GM12878 (cell line): ENCODE measurements around the gene NUP62. TPM values are rescaled to one million over a fixed set of nuclear protein-coding genes. Genes with fewer than 3 reads are reported as not detected.

Experiments used
- ATAC-seq: fragments of 200-7000 bp; cut with Tn5 transposase; 3 replicates; pipeline ENCODE4 v1.9.1; 2020; ENCODE audit warnings: mild to moderate bottlenecking, moderate library complexity
- BruUV-seq: library from RNA; stranded (reverse); fragments of 400-500 nt; replicated peaks from 2 replicates; lab custom pipeline; 2021; lab: Mats Ljungman, UMichigan
- CTCF ChIA-PET: fragments of 300-600 bp; sonication (Branson Sonifier 250); formaldehyde crosslinking; extraction: SDS; loops from one replicate; lab custom pipeline; 2021; ENCODE audit warnings: inconsistent platforms; lab: Yijun Ruan, JAX
- POLR2A ChIA-PET: fragments of 350-600 bp; formaldehyde crosslinking; extraction: SDS; loops from one replicate; lab custom pipeline; 2021; ENCODE audit warnings: inconsistent platforms; lab: Charles Lee
- RAD21 ChIA-PET: fragments of 300-600 bp; sonication (Branson Sonifier 250); formaldehyde crosslinking; loops from one replicate; lab custom pipeline; 2023; ENCODE audit warnings: antibody characterized with exemption; ENCODE audit not compliant: unreplicated experiment; lab: Charles Lee
- SMC1A ChIA-PET: fragments of 300-600 bp; sonication (Branson Sonifier 250); formaldehyde crosslinking; loops from one replicate; lab custom pipeline; 2023; ENCODE audit not compliant: unreplicated experiment, uncharacterized antibody; lab: Charles Lee
- DNase-seq: peaks from one replicate; pipeline ENCODE4 v3.0.0-alpha.2; 2011; ENCODE audit warnings: low read depth, low spot score
- FAIRE-seq: peaks from 3 replicates; lab custom pipeline; 2011; peaks lifted over from hg19 to GRCh38; lab: Jason Lieb, UNC
- H2AFZ ChIP-seq: 2 replicates; pipeline ENCODE4 v1.6.0; 2011; ENCODE audit warnings: low read depth, low read length, control low read depth; ENCODE audit not compliant: control insufficient read depth
- H3K27ac ChIP-seq: 2 replicates; pipeline ENCODE4 v1.5.1; 2011; ENCODE audit warnings: control low read depth; ENCODE audit not compliant: control insufficient read depth, insufficient read depth
- H3K27me3 ChIP-seq, 2 experiments: replicated peaks in 1 of 2; 2 replicates each; pipeline versions ENCODE4 v1.6.0 to v1.6.1; 2011; ENCODE audit warnings: low read length in 1 of 2; ENCODE audit not compliant: control insufficient read depth in 2 of 2, insufficient read depth in 2 of 2
- H3K36me3 ChIP-seq, 2 experiments: 2 replicates each; pipeline ENCODE4 v1.5.1; 2011; ENCODE audit warnings: low read length in 1 of 2; ENCODE audit not compliant: control insufficient read depth in 2 of 2, insufficient read depth in 2 of 2
- H3K4me1 ChIP-seq: 2 replicates; pipeline ENCODE4 v1.6.1; 2011; ENCODE audit warnings: mild to moderate bottlenecking, low read length, moderate library complexity, mixed read lengths; ENCODE audit not compliant: control insufficient read depth, insufficient read depth
- H3K4me2 ChIP-seq: 2 replicates; pipeline ENCODE4 v1.6.0; 2011; ENCODE audit warnings: control low read depth; ENCODE audit not compliant: control insufficient read depth, insufficient read depth
- H3K4me3 ChIP-seq: fragments of 200-600 bp; sonication (generic); 2 replicates; pipeline ENCODE4 v1.5.1; 2016
- H3K79me2 ChIP-seq: 2 replicates; pipeline ENCODE4 v1.6.0; 2011; ENCODE audit warnings: low read length; ENCODE audit not compliant: control insufficient read depth, insufficient read depth
- H3K9ac ChIP-seq: 2 replicates; pipeline ENCODE4 v1.8.0; 2011; ENCODE audit warnings: low read length, control low read depth, mixed read lengths; ENCODE audit not compliant: control insufficient read depth, insufficient read depth
- H3K9me3 ChIP-seq: replicated peaks from 3 replicates; pipeline ENCODE4 v1.5.1; 2011; ENCODE audit warnings: mild to moderate bottlenecking, low read length; ENCODE audit not compliant: control insufficient read depth, insufficient read depth
- H4K20me1 ChIP-seq: 2 replicates; pipeline ENCODE4 v1.6.0; 2011; ENCODE audit not compliant: control insufficient read depth, insufficient read depth
- POLR2A ChIP-seq: IDR thresholded peaks from 2 replicates; pipeline ENCODE4 v1.6.1; 2011; ENCODE audit warnings: low read depth, mild to moderate bottlenecking, low read length
- SMAD5 ChIP-seq: IDR thresholded peaks from 2 replicates; pipeline ENCODE4 v1.6.1; 2016; ENCODE audit warnings: antibody characterized with exemption, low read depth
- SUZ12 ChIP-seq: fragments of 200-600 bp; sonication (generic); IDR thresholded peaks from one replicate; pipeline ENCODE4 v1.6.1; 2018; ENCODE audit warnings: antibody characterized with exemption, mild to moderate bottlenecking; ENCODE audit not compliant: unreplicated experiment
- YY1 ChIP-seq: IDR thresholded peaks from 2 replicates; pipeline ENCODE4 v1.6.1; 2011; ENCODE audit warnings: low read depth, mild to moderate bottlenecking, low read length
- WGBS: methylation state at CpG from one replicate; pipeline ENCODE4 v1.1.6; 2016; ENCODE audit warnings: low lambda C conversion rate; ENCODE audit not compliant: insufficient replicate concordance, insufficient coverage; ENCODE audit errors: missing lambda C conversion rate; 5-methylcytosine and 5-hydroxymethylcytosine counted together
- in situ Hi-C: fragments of 300-500 bp; cut with MboI; formaldehyde crosslinking; loops from 9 replicates; pipeline ENCODE4 v1.14.3; 2018; ENCODE audit warnings: mixed read lengths
- intact Hi-C: fragments of 100-400 bp; cut with micrococcal nuclease; formaldehyde crosslinking; loops from one replicate; pipeline ENCODE4 v1.14.2; 2022; ENCODE audit not compliant: unreplicated experiment
- polyA plus RNA-seq, 11 experiments: library from polyadenylated mRNA; depleted of rRNA in 4 of 11; unstranded in 6 of 11; stranded (reverse) in 5 of 11; fragments of >200 nt; fragmentation: Nextera tagmentation in 4 of 11; fragmentation: Illumina TruSeq in 1 of 11; extraction: Ambion mirVana in 4 of 11; extraction: Trizol in 1 of 11; gene quantifications; 1 replicate in 1 of 11; 2 replicates in 10 of 11; pipeline versions ENCODE4 v1.2.1 to v1.2.3, GENCODE V29; 2011 to 2016; ENCODE audit warnings: inconsistent platforms in 2 of 11, missing spikeins in 2 of 11, low read depth in 1 of 11
- total RNA-seq, 4 experiments: library from RNA; depleted of rRNA in 3 of 4; stranded (reverse); fragments of >200 nt in 3 of 4; fragmentation: Illumina TruSeq in 1 of 4; extraction: Trizol in 1 of 4; gene quantifications; 2 replicates each; pipeline versions ENCODE4 v1.2.1 to v1.2.3, GENCODE V29; 2013 to 2021

NUP62 gene
- total and polyA plus RNA-seq, 10 of the 15 experiments (the other 5 are each of a cell fraction or from before 2014, with no cell fraction given): 19.5 to 110 (median 66.9) TPM

DNA sequence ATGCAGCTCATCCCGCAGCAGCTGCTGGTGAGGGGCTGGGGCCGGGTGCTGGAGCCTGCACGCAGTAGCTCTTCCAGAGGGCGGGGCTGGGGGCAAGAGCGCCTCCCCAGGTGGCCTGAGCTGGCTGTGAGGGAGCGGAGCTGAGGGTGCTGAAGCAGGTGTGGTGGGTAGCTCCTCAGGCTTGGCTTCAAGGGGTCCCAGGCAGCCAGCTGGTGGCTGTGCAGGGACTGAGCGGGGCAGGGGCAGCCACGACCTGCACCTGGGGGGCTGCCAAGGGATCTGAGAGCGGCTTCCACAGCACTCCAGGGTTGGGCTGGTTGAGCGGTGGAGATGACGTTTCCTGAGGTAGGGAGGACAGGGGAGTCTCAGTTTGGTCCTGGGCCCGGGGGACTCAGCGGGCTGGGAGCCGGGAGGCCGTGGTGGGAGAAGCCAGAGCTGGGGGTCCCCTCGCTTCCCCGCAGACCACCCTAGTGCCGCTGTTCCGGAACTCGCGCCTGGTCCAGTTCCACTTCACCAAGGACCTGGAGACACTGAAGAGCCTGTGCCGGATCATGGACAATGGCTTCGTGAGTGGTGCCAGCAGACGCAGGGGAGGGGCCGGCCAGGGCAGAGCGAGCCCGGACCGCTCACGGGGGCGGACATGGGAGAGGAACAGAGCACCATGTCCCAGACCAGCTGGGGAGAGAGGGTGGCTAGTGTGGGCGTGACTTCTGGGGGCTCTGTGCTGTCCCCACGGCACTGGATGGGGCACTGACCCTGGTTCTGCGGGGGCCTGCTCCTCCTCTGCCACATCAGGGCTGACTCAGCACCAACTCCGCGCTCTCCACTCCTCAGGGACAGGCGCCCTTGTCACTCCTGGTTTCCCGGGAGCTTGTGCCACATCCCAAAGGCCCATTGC is 71.0 kb downstream of the NUP62 start:
- H3K36me3 ChIP-seq: peaks cover under 1 to 24% of the 10 kb centered on the region in 2 experiments; a peak in 3 of 4 replicates
- no peaks in the 10 kb centered on the region for H3K9me3 ChIP-seq
- no peaks in the 10 kb centered on the region for H4K20me1 ChIP-seq
- TF ChIP-seq POLR2A: peak; percentile 58
- 0 out of 2 replicates have a peak, but pooled peaks have one; percentile 31 for TF ChIP-seq SMAD5
- TF ChIP-seq SUZ12: no peak
- no peak overlapping the region for H3K4me3 ChIP-seq
- intact Hi-C loops (no loop called here), in situ Hi-C loops (no loop called here)
- ChIA-PET CTCF (no interaction called here), SMC1A (no interaction called here), POLR2A (interaction anchor here (1.0 to 1.8 kb wide), 2 partner anchors 11 to 71 kb away, joined by 3 to 7 read pairs; no protein-coding TSS in a partner anchor), RAD21 (no interaction called here)
- no peak overlapping the region for H3K27ac ChIP-seq
- no peak for FAIRE-seq
- H3K4me1 ChIP-seq: no peaks in the 10 kb centered on the region
- no peak overlapping the region for H3K4me2 ChIP-seq
- 88% methylated on average over 30 of the region's 37 CpGs for WGBS
- H3K27me3 ChIP-seq: no peaks in the 10 kb centered on the region
- H3K79me2 ChIP-seq: no peaks in the 10 kb centered on the region; the same call in 1 of the 2 replicates
- ATAC-seq: no peak
- H2AFZ ChIP-seq: no peak overlapping the region
- no peak overlapping the region for H3K9ac ChIP-seq
- DNase-seq: no peak
- BruUV-seq: no TSS peak

DNA sequence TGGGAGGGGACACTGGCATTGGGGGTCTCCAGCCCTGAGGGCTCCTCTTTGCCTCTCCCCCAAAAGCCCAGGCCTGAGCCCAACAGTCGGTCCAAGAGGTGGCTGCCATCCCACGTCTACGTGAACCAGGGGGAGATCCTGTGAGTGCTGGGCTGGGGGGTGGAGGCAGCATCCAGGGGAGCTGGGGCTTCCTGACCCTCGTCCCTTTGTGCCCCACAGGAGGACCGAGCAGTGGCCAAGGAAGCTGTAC is 71.5 kb downstream of the NUP62 start:
- no peaks in the 10 kb centered on the region for H3K9me3 ChIP-seq
- CTCF ChIA-PET: no interaction called here
- no peak for DNase-seq
- no peaks in the 10 kb centered on the region for H4K20me1 ChIP-seq
- RAD21 ChIA-PET: no interaction called here
- H3K4me3 ChIP-seq: no peak overlapping the region
- intact Hi-C loops: no loop called here
- peaks cover 2% of the 10 kb centered on the region for H3K4me1 ChIP-seq
- no peak for TF ChIP-seq YY1
- TF ChIP-seq POLR2A: peak; percentile 3; the same call in 1 of the 2 replicates
- WGBS: 82% methylated on average over 5 of the region's 5 CpGs
- H2AFZ ChIP-seq: no peak overlapping the region
- SMC1A ChIA-PET: no interaction called here
- no peak for ATAC-seq
- H3K9ac ChIP-seq: no peak overlapping the region
- no peak overlapping the region for H3K4me2 ChIP-seq
- in situ Hi-C loops: no loop called here
- H3K36me3 ChIP-seq: peaks cover 0 to 21% of the 10 kb centered on the region in 2 experiments; a peak in 3 of 4 replicates
- BruUV-seq: no TSS peak
- FAIRE-seq: no peak
- H3K79me2 ChIP-seq: peaks cover under 1% of the 10 kb centered on the region
- no peaks in the 10 kb centered on the region for H3K27me3 ChIP-seq
- POLR2A ChIA-PET: interaction anchor here (1.0 to 1.8 kb wide), 2 partner anchors 11 to 72 kb away, joined by 3 to 7 read pairs; no protein-coding TSS in a partner anchor
- H3K27ac ChIP-seq: no peak overlapping the region
